WTC11 (cell line): ENCODE data around the gene RBP5.

Experiments used
- CTCF ChIP-seq: fragments of 200-600 bp; IDR thresholded peaks from 2 replicates; pipeline ENCODE4 v1.8.0; 2022; ENCODE audit warnings: antibody characterized with exemption
- FOXJ3 ChIP-seq: sonication (generic); formaldehyde crosslinking; IDR thresholded peaks from 2 replicates; pipeline ENCODE4 v1.9.0; 2021; ENCODE audit warnings: missing genetic modification reagents, mild to moderate bottlenecking, borderline replicate concordance
- TF ChIP-seq, protein P1 (sequence below): sonication (generic); formaldehyde crosslinking; conservative IDR thresholded peaks from 2 replicates; pipeline ENCODE4 v1.8.1; 2022; ENCODE audit warnings: mild to moderate bottlenecking, missing genetic modification reagents
- TF ChIP-seq, protein P2 (sequence below): fragments of 250-450 bp; sonication (Bioruptor Pico); IDR thresholded peaks from 2 replicates; pipeline ENCODE4 v1.9.0; 2021; ENCODE audit warnings: mild to moderate bottlenecking

DNA sequence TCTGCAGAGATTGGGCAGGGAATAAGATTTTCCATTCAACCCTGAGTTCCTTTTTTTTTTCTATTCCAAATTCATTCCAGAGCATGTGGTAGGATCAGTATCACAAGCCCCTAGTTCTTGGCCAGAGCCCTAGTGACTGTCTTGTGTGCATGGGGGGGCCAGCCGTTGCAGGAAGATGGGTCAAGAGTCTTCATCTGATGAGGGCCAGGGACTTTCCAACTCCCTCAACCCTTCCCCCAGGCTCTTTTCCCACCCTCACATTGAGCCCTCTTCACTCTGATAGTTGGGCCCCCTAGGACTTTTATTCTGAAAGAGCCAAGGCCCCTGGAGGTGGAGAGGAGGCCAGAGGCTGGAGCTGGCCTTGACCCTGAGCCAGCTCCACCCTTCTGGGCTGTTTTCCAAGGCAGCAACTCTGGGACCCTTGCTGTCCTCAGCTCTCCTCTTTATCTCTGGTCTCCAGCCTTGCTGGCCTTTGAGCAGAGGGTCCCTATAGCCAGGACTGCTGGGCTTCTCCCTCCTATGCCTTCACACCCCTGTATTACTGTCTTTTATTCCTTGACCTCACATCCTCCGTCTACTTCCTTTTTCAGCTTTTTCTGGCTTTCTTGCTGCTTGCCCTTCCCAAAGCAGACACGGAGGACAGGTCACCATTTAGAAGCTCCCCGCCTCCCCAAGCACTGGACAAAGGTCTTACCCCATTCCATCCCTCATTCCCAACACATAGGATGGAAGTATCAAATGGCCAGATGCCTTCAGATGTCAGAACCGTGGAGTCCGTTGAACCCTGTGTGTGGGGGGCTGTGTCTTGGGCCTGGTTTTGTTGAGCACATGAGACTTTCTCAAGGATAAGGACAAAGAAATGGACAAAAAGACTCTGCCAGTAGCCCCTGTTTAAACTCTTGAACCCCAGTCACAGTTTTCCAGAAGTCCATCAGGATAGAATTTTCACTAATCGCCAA lies 5.6 kb downstream of the RBP5 start:
- TF ChIP-seq, protein P1, sequence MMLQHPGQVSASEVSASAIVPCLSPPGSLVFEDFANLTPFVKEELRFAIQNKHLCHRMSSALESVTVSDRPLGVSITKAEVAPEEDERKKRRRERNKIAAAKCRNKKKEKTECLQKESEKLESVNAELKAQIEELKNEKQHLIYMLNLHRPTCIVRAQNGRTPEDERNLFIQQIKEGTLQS (CRISPR knock-in tag) = no peak
- no peak for TF ChIP-seq CTCF
- TF ChIP-seq FOXJ3 (CRISPR knock-in tag) = no peak
- TF ChIP-seq, protein P2, sequence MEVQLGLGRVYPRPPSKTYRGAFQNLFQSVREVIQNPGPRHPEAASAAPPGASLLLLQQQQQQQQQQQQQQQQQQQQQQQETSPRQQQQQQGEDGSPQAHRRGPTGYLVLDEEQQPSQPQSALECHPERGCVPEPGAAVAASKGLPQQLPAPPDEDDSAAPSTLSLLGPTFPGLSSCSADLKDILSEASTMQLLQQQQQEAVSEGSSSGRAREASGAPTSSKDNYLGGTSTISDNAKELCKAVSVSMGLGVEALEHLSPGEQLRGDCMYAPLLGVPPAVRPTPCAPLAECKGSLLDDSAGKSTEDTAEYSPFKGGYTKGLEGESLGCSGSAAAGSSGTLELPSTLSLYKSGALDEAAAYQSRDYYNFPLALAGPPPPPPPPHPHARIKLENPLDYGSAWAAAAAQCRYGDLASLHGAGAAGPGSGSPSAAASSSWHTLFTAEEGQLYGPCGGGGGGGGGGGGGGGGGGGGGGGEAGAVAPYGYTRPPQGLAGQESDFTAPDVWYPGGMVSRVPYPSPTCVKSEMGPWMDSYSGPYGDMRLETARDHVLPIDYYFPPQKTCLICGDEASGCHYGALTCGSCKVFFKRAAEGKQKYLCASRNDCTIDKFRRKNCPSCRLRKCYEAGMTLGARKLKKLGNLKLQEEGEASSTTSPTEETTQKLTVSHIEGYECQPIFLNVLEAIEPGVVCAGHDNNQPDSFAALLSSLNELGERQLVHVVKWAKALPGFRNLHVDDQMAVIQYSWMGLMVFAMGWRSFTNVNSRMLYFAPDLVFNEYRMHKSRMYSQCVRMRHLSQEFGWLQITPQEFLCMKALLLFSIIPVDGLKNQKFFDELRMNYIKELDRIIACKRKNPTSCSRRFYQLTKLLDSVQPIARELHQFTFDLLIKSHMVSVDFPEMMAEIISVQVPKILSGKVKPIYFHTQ (CRISPR knock-in tag) = no peak
